ENCODE results near the gene FLYWCH1. TPM values are rescaled to one million over a fixed set of nuclear protein-coding genes. Genes with fewer than 3 reads are reported as not detected.

The FLYWCH1 gene
- total and polyA plus RNA-seq, 7 donors, result 6.9 to 51.5 (median 28.6) TPM

GRCh38 chr16:2933136-2933535 is 21.4 kb downstream of the FLYWCH1 start:
- 94 to 95% methylated on average over 30 of the region's 30 CpGs for WGBS, 2 donors
- H3K36me3 ChIP-seq, result peaks cover 27 to 79% (median 55%) of the 10 kb centered on the region in 4 donors
- TF ChIP-seq EP300 (IDR thresholded peaks at IDR 0.05), result no peak

DNA sequence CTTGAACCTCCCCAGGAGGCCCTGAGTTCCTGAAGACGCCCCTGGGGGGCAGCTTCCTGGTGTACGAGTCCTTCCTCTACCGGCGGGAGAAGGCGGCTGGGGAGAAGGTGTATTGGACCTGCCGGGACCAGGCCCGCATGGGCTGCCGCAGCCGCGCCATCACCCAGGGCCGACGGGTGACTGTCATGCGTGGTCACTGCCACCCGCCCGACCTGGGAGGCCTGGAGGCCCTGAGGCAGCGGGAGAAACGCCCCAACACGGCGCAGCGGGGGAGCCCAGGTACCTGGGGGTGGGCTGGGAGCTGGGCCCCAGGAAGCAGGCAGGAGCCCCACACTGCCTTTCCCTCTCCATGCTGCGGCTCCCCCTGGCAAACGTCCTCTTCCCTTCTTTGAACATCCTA is 22.0 kb downstream of the FLYWCH1 start:
- intact Hi-C loops (cut with DNase I), result no loop called here
- no peak for TF ChIP-seq CTCF (IDR thresholded peaks at IDR 0.05)
- TF ChIP-seq POLR2A (IDR thresholded peaks at IDR 0.05), result no peak
- no peak for TF ChIP-seq POLR2AphosphoS5 (IDR thresholded peaks at IDR 0.05)
- TF ChIP-seq EP300 (IDR thresholded peaks at IDR 0.05), result no peak
- no peak overlapping the region for H3K27ac ChIP-seq
- peaks cover 29 to 84% (median 59%) of the 10 kb centered on the region in 4 donors for H3K36me3 ChIP-seq
- DNase-seq, result no peak
- H3K9me3 ChIP-seq, result no peaks in the 10 kb centered on the region
- H3K4me3 ChIP-seq, result no peak overlapping the region
- H3K4me1 ChIP-seq, result no peaks in the 10 kb centered on the region
- WGBS, 2 donors, result 90 to 92% methylated on average over 22 of the region's 22 CpGs
- no peaks in the 10 kb centered on the region for H3K27me3 ChIP-seq

More at GRCh38 chr16:2933136-2933535, 21.4 kb downstream of the FLYWCH1 start:
- DNase-seq, result peak; percentile 62
- Histone ChIP-seq H3K27me3 (no peaks in the 10 kb centered on the region), H3K27ac (no peak overlapping the region), H3K9me3 (no peaks in the 10 kb centered on the region), H3K4me1 (no peaks in the 10 kb centered on the region), H3K4me3 (no peak overlapping the region)
- intact Hi-C loops (cut with DNase I), result no loop called here

DNA sequence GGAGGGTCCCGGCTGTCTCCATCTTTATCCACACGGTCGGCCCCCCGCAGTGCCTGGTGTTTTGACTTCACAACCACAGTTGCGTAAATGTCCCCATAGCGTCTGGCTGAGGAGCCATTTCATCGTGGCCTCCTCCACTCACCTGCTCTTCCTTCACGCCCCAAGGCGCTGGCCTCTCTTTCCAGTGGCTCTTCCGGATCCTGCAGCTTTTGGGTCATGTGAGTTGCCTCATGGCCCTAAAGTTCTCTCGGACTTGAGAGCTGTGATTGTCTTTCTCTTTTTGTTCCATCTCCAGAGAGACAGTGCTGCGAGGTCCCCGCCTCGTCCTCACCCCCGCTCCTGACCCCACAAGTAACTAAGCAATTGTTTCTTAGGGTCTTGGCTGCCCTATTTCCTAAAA is 22.7 kb downstream of the FLYWCH1 start:
- no peak for DNase-seq
- 90 to 93% methylated on average over 15 of the region's 15 CpGs for WGBS, 2 donors
- Histone ChIP-seq H3K27ac (no peak overlapping the region), H3K9me3 (no peaks in the 10 kb centered on the region), H3K27me3 (no peaks in the 10 kb centered on the region), H3K4me1 (no peaks in the 10 kb centered on the region), H3K36me3 (peaks cover 36 to 91% (median 65%) of the 10 kb centered on the region in 4 donors), H3K4me3 (no peak overlapping the region)
- intact Hi-C loops (cut with DNase I), result no loop called here
- TF ChIP-seq EP300 (IDR thresholded peaks at IDR 0.05), result no peak
- no peak for TF ChIP-seq CTCF (IDR thresholded peaks at IDR 0.05)
- no peak for TF ChIP-seq POLR2AphosphoS5 (IDR thresholded peaks at IDR 0.05)
- no peak for TF ChIP-seq POLR2A (IDR thresholded peaks at IDR 0.05)

DNA sequence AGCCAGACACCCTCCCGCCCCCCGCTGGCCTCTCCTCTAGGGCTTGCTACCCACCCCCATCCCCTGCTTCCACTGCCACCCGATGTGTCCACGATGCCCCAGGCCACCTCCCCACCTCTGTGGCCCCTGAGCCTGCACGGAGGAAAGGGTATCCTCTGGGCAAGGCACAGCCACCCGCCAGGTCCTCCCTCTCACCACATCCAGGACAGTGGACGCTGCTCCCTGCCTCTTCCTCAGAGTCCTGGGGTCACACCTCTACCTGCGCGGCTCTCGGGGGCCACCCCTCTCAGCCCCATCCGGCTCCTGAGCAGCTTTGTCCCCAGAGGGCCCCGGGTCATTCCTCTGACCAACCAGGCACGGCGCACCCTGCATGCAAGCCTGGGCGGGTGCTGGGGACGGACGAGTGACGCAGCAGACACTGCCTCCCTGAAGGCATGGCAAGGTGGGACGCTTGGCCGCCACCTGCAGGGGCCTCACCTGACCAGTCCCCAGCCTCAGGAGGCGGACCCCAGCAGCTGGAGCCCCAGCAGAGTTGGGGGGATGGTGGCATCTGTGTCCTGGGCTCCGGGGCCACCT is 24.8 kb downstream of the FLYWCH1 start:
- H3K27me3 ChIP-seq, result no peaks in the 10 kb centered on the region
- no peaks in the 10 kb centered on the region for H3K4me1 ChIP-seq
- peaks cover 30 to 91% (median 62%) of the 10 kb centered on the region in 4 donors for H3K36me3 ChIP-seq
- 93 to 96% methylated on average over 22 of the region's 22 CpGs for WGBS, 2 donors
- H3K9me3 ChIP-seq, result no peaks in the 10 kb centered on the region
- H3K4me3 ChIP-seq, result no peak overlapping the region
- DNase-seq, result peak; percentile 64
- no peak overlapping the region for H3K27ac ChIP-seq
- TF ChIP-seq CTCF (IDR thresholded peaks at IDR 0.05), result no peak
- no peak for TF ChIP-seq EP300 (IDR thresholded peaks at IDR 0.05)
- no peak for TF ChIP-seq POLR2A (IDR thresholded peaks at IDR 0.05)
- no peak for TF ChIP-seq POLR2AphosphoS5 (IDR thresholded peaks at IDR 0.05)
- intact Hi-C loops (cut with DNase I), result no loop called here

GRCh38 chr16:2937170-2937569 is 25.4 kb downstream of the FLYWCH1 start:
- no peaks in the 10 kb centered on the region for H3K27me3 ChIP-seq
- H3K27ac ChIP-seq, result no peak overlapping the region
- H3K4me1 ChIP-seq, result no peaks in the 10 kb centered on the region
- no peak for DNase-seq
- H3K9me3 ChIP-seq, result no peaks in the 10 kb centered on the region
- WGBS, 2 donors, result 95 to 97% methylated on average over 24 of the region's 24 CpGs
- intact Hi-C loops (cut with DNase I), result no loop called here
- H3K36me3 ChIP-seq, result peaks cover 30 to 92% (median 62%) of the 10 kb centered on the region in 4 donors
- no peak for TF ChIP-seq POLR2AphosphoS5 (IDR thresholded peaks at IDR 0.05)
- H3K4me3 ChIP-seq, result no peak overlapping the region

DNA sequence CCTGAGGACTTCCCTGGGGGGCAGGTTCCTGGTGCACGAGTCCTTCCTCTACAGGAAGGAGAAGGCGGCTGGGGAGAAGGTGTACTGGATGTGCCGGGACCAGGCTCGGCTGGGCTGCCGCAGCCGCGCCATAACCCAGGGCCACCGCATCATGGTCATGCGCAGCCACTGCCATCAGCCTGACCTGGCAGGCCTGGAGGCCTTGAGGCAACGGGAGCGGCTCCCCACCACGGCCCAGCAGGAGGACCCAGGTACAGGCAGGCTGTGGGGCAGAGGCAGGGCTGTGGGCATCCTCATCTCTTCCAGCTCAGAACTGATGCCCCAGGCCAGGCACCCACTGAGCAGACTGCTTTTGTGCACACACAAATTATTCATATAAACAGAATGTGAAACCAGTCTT is 26.5 kb downstream of the FLYWCH1 start:
- H3K27me3 ChIP-seq, result no peaks in the 10 kb centered on the region
- DNase-seq, result no peak
- 94 to 96% methylated on average over 12 of the region's 12 CpGs for WGBS, 2 donors
- intact Hi-C loops (cut with DNase I), result no loop called here
- no peaks in the 10 kb centered on the region for H3K4me1 ChIP-seq
- no peak overlapping the region for H3K27ac ChIP-seq
- H3K9me3 ChIP-seq, result no peaks in the 10 kb centered on the region
- no peak for TF ChIP-seq CTCF (IDR thresholded peaks at IDR 0.05)
- TF ChIP-seq EP300 (IDR thresholded peaks at IDR 0.05), result no peak
- TF ChIP-seq POLR2AphosphoS5 (IDR thresholded peaks at IDR 0.05), result no peak
- TF ChIP-seq POLR2A (IDR thresholded peaks at IDR 0.05), result no peak
- peaks cover 28 to 95% (median 64%) of the 10 kb centered on the region in 4 donors for H3K36me3 ChIP-seq
- H3K4me3 ChIP-seq, result no peak overlapping the region
